HEK293 (cell line): ENCODE results near the gene SLC35F6.
"Not testable (repeated sequence)": the region's sequence is repeated elsewhere in the genome, so short reads cannot be mapped to it uniquely, and the experiment has no call there.

Source experiments
- CTCF ChIA-PET: fragments of 350-600 bp; formaldehyde crosslinking; extraction: SDS; loops from one replicate; lab custom pipeline; 2021; ENCODE audit warnings: antibody characterized with exemption; lab: Yijun Ruan, JAX
- POLR2A ChIA-PET: fragments of 300-600 bp; formaldehyde crosslinking; extraction: SDS; loops from one replicate; lab custom pipeline; 2020; ENCODE audit warnings: antibody characterized with exemption, inconsistent platforms; lab: Yijun Ruan, JAX
- H3K27ac ChIP-seq: fragments of 200-500 bp; sonication (Bioruptor generic); 2 replicates; pipeline ENCODE4 v1.5.1; 2014; ENCODE audit warnings: low read depth, low read length, control low read depth, inconsistent platforms; ENCODE audit errors: extremely low read depth
- H3K36me3 ChIP-seq, 2 experiments: fragments of 200-500 bp in 1 of 2; sonication (Bioruptor generic) in 1 of 2; 1 replicate in 1 of 2; 2 replicates in 1 of 2; pipeline ENCODE4 v1.5.1; 2014 to 2017; ENCODE audit warnings: inconsistent platforms in 2 of 2, low read length in 2 of 2; ENCODE audit not compliant: control insufficient read depth in 2 of 2, insufficient read depth in 1 of 2
- H3K4me1 ChIP-seq: fragments of 200-500 bp; sonication (Bioruptor generic); 2 replicates; pipeline ENCODE4 v1.5.1; 2014; ENCODE audit warnings: mild to moderate bottlenecking, low read length, inconsistent platforms; ENCODE audit not compliant: control insufficient read depth, insufficient read depth
- H3K4me3 ChIP-seq: 2 replicates; pipeline ENCODE4 v1.5.1; 2011; ENCODE audit warnings: low read depth, mild to moderate bottlenecking, control low read depth, low read length, moderate library complexity
- H3K9me3 ChIP-seq: fragments of 200-500 bp; sonication (Bioruptor generic); 2 replicates; pipeline ENCODE4 v1.5.1; 2014; ENCODE audit warnings: low read depth, low read length, inconsistent platforms; ENCODE audit not compliant: control insufficient read depth, insufficient read depth
- KLF1 ChIP-seq: fragments of 450-650 bp; formaldehyde crosslinking; IDR thresholded peaks from 2 replicates; pipeline ENCODE4 v1.5.1; 2016; ENCODE audit warnings: missing biosample characterization, missing genetic modification characterization
- KLF10 ChIP-seq: fragments of 450-650 bp; IDR thresholded peaks from 2 replicates; pipeline ENCODE4 v1.5.1; 2018; ENCODE audit warnings: missing biosample characterization, mild to moderate bottlenecking, missing genetic modification characterization
- MZF1 ChIP-seq: fragments of 450-650 bp; formaldehyde crosslinking; IDR thresholded peaks from 2 replicates; pipeline ENCODE4 v1.5.1; 2017; ENCODE audit warnings: missing biosample characterization, missing genetic modification characterization, borderline replicate concordance
- SP2 ChIP-seq: fragments of 450-650 bp; formaldehyde crosslinking; IDR thresholded peaks from 2 replicates; pipeline ENCODE4 v1.5.1; 2016; ENCODE audit warnings: missing biosample characterization, missing genetic modification characterization
- SP7 ChIP-seq: fragments of 450-650 bp; formaldehyde crosslinking; IDR thresholded peaks from 2 replicates; pipeline ENCODE4 v1.5.1; 2016; ENCODE audit warnings: missing biosample characterization, missing genetic modification characterization
- ZNF146 ChIP-seq: fragments of 450-650 bp; formaldehyde crosslinking; IDR thresholded peaks from 2 replicates; pipeline ENCODE4 v1.5.1; 2016; ENCODE audit warnings: missing biosample characterization, missing genetic modification characterization
- ZNF19 ChIP-seq: fragments of 450-650 bp; formaldehyde crosslinking; IDR thresholded peaks from 2 replicates; pipeline ENCODE4; 2016; ENCODE audit warnings: missing biosample characterization, missing genetic modification characterization, low read depth
- ZNF302 ChIP-seq: fragments of 450-650 bp; formaldehyde crosslinking; IDR thresholded peaks from 2 replicates; pipeline ENCODE4 v1.5.1; 2016; ENCODE audit warnings: missing biosample characterization, missing genetic modification characterization, low read depth
- ZNF324 ChIP-seq: fragments of 450-650 bp; formaldehyde crosslinking; IDR thresholded peaks from 2 replicates; pipeline ENCODE4 v1.5.1; 2016; ENCODE audit warnings: missing biosample characterization, missing genetic modification characterization
- ZNF366 ChIP-seq: fragments of 450-650 bp; formaldehyde crosslinking; conservative IDR thresholded peaks from 2 replicates; pipeline ENCODE4 v1.5.1; 2016; ENCODE audit warnings: missing biosample characterization, missing genetic modification characterization
- ZNF416 ChIP-seq: fragments of 450-650 bp; formaldehyde crosslinking; IDR thresholded peaks from 2 replicates; pipeline ENCODE4 v1.5.1; 2016; ENCODE audit warnings: missing biosample characterization, missing genetic modification characterization
- ZNF426 ChIP-seq: fragments of 450-650 bp; formaldehyde crosslinking; IDR thresholded peaks from 2 replicates; pipeline ENCODE4 v1.5.1; 2017; ENCODE audit warnings: missing biosample characterization, missing genetic modification characterization, mild to moderate bottlenecking, inconsistent platforms, moderate library complexity
- ZNF48 ChIP-seq: fragments of 450-650 bp; formaldehyde crosslinking; IDR thresholded peaks from 2 replicates; pipeline ENCODE4 v1.5.1; 2016; ENCODE audit warnings: missing biosample characterization, missing genetic modification characterization
- ZNF501 ChIP-seq: fragments of 450-650 bp; formaldehyde crosslinking; IDR thresholded peaks from 2 replicates; pipeline ENCODE4 v1.5.1; 2016; ENCODE audit warnings: missing biosample characterization, missing genetic modification characterization
- ZNF510 ChIP-seq: fragments of 450-650 bp; formaldehyde crosslinking; IDR thresholded peaks from 2 replicates; pipeline ENCODE4 v1.5.1; 2018; ENCODE audit warnings: mild to moderate bottlenecking, missing genetic modification characterization, missing biosample characterization; ENCODE audit not compliant: insufficient replicate concordance
- ZNF548 ChIP-seq: fragments of 450-650 bp; formaldehyde crosslinking; IDR thresholded peaks from 2 replicates; pipeline ENCODE4 v1.5.1; 2016; ENCODE audit warnings: missing biosample characterization, missing genetic modification characterization
- ZNF571 ChIP-seq: fragments of 450-650 bp; formaldehyde crosslinking; IDR thresholded peaks from 2 replicates; pipeline ENCODE4 v1.5.0; 2017; ENCODE audit warnings: missing biosample characterization, missing genetic modification characterization
- TF ChIP-seq, protein P1 (sequence below): fragments of 450-650 bp; formaldehyde crosslinking; IDR thresholded peaks from 2 replicates; pipeline ENCODE4 v1.5.1; 2017; ENCODE audit warnings: missing biosample characterization, missing genetic modification characterization
- TF ChIP-seq, protein P2 (sequence below): fragments of 450-650 bp; formaldehyde crosslinking; IDR thresholded peaks from 2 replicates; pipeline ENCODE4 v1.5.1; 2016; ENCODE audit warnings: missing biosample characterization, missing genetic modification characterization, low read depth
- TF ChIP-seq, protein P3 (sequence below): fragments of 450-650 bp; formaldehyde crosslinking; IDR thresholded peaks from 2 replicates; pipeline ENCODE4 v1.5.1; 2016; ENCODE audit warnings: missing biosample characterization, missing genetic modification characterization, borderline replicate concordance
- TF ChIP-seq, protein P4 (sequence below): sonication (generic); formaldehyde crosslinking; IDR thresholded peaks from 2 replicates; pipeline ENCODE4 v1.8.1; 2022; ENCODE audit warnings: mild to moderate bottlenecking, moderate library complexity, missing genetic modification reagents
- TF ChIP-seq, protein P5 (sequence below): fragments of 450-650 bp; formaldehyde crosslinking; IDR thresholded peaks from 2 replicates; pipeline ENCODE4 v1.5.1; 2016; ENCODE audit warnings: missing biosample characterization, missing genetic modification characterization, borderline replicate concordance

Gene SLC35F6

DNA sequence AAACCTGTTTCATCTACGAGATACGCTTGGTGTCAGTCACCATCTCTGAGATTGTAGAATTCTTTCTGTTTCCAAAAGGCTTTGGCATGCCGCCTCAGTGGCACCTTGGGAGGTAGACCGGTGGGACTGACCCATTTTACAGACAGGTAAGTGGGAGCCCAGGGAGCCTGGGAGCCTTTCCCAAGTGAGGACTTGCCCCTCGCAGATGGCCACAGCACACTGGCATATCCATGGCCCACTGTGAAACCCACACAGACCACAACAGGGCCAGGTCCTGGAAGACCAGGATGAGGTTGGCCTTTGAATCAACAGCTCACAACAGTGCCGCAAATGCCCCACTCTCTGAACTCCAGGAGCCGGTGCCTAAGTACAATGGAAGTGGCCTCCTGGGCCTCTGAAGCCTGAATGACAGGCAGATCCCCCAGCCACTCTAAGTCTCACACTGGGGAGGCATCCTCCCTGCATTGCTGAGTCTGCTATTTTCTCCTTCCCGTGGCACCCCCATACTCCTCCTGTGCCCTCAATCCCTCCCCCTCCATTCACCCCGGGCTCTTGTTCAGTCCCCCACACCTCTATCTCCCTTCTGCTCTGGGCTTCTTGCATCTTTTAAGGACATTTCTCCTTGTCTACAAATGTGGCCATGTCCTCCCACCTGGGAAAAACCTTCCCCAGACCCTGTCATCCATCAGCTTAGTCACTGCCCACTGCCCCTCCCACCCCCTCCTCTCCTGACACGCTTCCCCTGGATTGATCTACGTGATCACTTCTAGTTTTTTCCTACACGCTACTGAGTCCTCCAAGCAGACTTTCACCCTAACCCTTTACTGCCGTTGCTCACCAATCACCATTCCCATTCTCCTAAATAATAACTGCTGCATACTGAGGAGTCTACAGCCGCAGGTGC is 48.0 kb downstream of the SLC35F6 start (continued):
- TF ChIP-seq ZNF366 (no peak), ZNF548 (no peak)
- TF ChIP-seq, protein P1, sequence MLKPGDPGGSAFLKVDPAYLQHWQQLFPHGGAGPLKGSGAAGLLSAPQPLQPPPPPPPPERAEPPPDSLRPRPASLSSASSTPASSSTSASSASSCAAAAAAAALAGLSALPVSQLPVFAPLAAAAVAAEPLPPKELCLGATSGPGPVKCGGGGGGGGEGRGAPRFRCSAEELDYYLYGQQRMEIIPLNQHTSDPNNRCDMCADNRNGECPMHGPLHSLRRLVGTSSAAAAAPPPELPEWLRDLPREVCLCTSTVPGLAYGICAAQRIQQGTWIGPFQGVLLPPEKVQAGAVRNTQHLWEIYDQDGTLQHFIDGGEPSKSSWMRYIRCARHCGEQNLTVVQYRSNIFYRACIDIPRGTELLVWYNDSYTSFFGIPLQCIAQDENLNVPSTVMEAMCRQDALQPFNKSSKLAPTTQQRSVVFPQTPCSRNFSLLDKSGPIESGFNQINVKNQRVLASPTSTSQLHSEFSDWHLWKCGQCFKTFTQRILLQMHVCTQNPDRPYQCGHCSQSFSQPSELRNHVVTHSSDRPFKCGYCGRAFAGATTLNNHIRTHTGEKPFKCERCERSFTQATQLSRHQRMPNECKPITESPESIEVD (tag by site-specific recombination): no peak
- TF ChIP-seq, all 188 proteins: peak for 0

DNA sequence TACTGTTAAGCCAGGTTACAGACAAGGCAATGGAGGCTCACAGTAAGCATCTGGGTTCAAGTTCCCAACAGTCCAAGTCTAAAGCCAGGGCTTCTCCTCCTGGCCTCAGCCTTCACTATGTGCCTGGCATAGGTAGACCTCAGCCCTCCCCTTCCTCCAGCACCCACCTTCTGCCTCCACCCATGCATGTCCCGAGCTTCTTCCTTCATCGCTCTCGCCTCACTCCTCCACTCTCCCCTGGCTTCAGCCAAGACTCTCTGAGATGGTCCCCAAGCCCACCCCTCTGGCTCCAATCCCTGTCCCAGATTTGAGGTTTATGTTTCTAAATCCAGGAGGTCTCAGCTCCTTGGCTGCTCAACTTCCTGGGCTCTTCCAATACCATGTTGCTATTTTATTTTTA is 48.6 kb downstream of the SLC35F6 start:
- no peaks in the 10 kb centered on the region for H3K9me3 ChIP-seq
- CTCF ChIA-PET: no interaction called here
- POLR2A ChIA-PET: no interaction called here
- no peaks in the 10 kb centered on the region for H3K36me3 ChIP-seq
- H3K27ac ChIP-seq: no peak overlapping the region
- H3K4me1 ChIP-seq: no peaks in the 10 kb centered on the region
- TF ChIP-seq SP2 (tag by site-specific recombination) (no peak), ZNF48 (no peak), MZF1 (no peak), KLF10 (tag by site-specific recombination) (no peak), ZNF510 (no peak), ZNF426 (tag by site-specific recombination) (no peak), SP7 (tag by site-specific recombination) (no peak), ZNF146 (tag by site-specific recombination) (no peak), ZNF501 (tag by site-specific recombination) (no peak), KLF1 (tag by site-specific recombination) (no peak), ZNF324 (no peak), ZNF571 (no peak), ZNF416 (tag by site-specific recombination) (no peak), ZNF19 (no peak), ZNF302 (tag by site-specific recombination) (no peak)
- TF ChIP-seq, protein P2, sequence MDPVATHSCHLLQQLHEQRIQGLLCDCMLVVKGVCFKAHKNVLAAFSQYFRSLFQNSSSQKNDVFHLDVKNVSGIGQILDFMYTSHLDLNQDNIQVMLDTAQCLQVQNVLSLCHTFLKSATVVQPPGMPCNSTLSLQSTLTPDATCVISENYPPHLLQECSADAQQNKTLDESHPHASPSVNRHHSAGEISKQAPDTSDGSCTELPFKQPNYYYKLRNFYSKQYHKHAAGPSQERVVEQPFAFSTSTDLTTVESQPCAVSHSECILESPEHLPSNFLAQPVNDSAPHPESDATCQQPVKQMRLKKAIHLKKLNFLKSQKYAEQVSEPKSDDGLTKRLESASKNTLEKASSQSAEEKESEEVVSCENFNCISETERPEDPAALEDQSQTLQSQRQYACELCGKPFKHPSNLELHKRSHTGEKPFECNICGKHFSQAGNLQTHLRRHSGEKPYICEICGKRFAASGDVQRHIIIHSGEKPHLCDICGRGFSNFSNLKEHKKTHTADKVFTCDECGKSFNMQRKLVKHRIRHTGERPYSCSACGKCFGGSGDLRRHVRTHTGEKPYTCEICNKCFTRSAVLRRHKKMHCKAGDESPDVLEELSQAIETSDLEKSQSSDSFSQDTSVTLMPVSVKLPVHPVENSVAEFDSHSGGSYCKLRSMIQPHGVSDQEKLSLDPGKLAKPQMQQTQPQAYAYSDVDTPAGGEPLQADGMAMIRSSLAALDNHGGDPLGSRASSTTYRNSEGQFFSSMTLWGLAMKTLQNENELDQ (tag by site-specific recombination): no peak
- TF ChIP-seq, protein P3, sequence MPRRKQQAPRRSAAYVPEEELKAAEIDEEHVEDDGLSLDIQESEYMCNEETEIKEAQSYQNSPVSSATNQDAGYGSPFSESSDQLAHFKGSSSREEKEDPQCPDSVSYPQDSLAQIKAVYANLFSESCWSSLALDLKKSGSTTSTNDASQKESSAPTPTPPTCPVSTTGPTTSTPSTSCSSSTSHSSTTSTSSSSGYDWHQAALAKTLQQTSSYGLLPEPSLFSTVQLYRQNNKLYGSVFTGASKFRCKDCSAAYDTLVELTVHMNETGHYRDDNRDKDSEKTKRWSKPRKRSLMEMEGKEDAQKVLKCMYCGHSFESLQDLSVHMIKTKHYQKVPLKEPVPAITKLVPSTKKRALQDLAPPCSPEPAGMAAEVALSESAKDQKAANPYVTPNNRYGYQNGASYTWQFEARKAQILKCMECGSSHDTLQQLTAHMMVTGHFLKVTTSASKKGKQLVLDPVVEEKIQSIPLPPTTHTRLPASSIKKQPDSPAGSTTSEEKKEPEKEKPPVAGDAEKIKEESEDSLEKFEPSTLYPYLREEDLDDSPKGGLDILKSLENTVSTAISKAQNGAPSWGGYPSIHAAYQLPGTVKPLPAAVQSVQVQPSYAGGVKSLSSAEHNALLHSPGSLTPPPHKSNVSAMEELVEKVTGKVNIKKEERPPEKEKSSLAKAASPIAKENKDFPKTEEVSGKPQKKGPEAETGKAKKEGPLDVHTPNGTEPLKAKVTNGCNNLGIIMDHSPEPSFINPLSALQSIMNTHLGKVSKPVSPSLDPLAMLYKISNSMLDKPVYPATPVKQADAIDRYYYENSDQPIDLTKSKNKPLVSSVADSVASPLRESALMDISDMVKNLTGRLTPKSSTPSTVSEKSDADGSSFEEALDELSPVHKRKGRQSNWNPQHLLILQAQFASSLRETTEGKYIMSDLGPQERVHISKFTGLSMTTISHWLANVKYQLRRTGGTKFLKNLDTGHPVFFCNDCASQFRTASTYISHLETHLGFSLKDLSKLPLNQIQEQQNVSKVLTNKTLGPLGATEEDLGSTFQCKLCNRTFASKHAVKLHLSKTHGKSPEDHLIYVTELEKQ (tag by site-specific recombination): no peak
- TF ChIP-seq, protein P4, sequence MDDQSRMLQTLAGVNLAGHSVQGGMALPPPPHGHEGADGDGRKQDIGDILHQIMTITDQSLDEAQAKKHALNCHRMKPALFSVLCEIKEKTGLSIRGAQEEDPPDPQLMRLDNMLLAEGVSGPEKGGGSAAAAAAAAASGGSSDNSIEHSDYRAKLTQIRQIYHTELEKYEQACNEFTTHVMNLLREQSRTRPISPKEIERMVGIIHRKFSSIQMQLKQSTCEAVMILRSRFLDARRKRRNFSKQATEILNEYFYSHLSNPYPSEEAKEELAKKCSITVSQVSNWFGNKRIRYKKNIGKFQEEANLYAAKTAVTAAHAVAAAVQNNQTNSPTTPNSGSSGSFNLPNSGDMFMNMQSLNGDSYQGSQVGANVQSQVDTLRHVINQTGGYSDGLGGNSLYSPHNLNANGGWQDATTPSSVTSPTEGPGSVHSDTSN (CRISPR knock-in tag): no peak
- TF ChIP-seq, protein P5, sequence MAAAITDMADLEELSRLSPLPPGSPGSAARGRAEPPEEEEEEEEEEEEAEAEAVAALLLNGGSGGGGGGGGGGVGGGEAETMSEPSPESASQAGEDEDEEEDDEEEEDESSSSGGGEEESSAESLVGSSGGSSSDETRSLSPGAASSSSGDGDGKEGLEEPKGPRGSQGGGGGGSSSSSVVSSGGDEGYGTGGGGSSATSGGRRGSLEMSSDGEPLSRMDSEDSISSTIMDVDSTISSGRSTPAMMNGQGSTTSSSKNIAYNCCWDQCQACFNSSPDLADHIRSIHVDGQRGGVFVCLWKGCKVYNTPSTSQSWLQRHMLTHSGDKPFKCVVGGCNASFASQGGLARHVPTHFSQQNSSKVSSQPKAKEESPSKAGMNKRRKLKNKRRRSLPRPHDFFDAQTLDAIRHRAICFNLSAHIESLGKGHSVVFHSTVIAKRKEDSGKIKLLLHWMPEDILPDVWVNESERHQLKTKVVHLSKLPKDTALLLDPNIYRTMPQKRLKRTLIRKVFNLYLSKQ: no peak
- no peak overlapping the region for H3K4me3 ChIP-seq

DNA sequence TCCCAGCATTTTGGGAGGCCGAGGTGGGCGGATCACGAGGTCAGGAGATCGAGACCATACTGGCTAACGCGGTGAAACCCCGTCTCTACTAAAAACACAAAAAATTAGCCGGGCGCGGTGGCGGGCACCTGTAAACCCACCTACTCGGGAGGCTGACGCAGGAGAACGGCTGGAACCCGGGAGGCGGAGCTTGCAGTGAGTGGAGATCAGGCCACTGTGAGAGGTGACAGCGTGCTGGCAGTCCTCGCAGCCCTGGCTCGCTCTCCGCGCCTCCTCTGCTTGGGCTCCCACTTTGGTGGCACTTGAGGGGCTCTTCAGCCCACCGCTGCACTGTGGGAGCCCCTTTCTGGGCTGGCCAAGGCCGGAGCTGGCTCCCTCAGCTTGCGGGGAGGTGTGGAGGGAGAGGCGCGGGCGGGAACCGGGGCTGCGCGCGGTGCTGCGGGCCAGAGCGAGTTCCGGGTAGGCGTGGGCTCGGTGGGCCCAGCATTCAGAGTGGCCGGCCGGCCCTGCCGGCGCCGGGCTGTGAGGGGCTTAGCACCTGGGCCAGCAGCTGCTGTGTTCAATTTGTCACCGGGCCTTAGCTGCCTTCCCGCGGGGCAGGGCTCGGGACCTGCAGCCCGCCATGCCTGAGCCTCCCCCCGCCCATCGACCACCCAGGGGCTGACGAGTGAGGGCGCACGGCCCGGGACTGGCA is 50.1 kb downstream of the SLC35F6 start:
- H3K4me3 ChIP-seq, POLR2A ChIA-PET, H3K36me3 ChIP-seq, H3K9me3 ChIP-seq, H3K4me1 ChIP-seq, H3K27ac ChIP-seq: not testable (repeated sequence)
- CTCF ChIA-PET: interaction anchor here (0.5 to 0.7 kb wide), 2 partner anchors 17 to 762 kb away, joined by 4 to 5 read pairs; no protein-coding TSS in a partner anchor
